Stimulated activated CD4-positive, alpha-beta T cell treated with anti-CD3 and anti-CD28 coated beads, Interleukin-1b, Interleukin-23, amount 100 ng/mL, for 24 hours (primary cell): ENCODE measurements around the gene NPAS3.

ENCODE experiments used
- DNase-seq, 4 experiments: peaks; one replicate each; pipeline ENCODE4 v3.0.0-alpha.2; 2020; ENCODE audit warnings: low read depth in 4 of 4, low spot score in 1 of 4

The NPAS3 gene

GRCh38 chr14:32940066-32940651 is 1.5 kb downstream of the NPAS3 start:
- DNase-seq = no peak

GRCh38 chr14:32940711-32941667 is 2.3 kb downstream of the NPAS3 start:
- no peak for DNase-seq

GRCh38 chr14:32941668-32942065 is 3.0 kb downstream of the NPAS3 start:
- DNase-seq = no peak

GRCh38 chr14:32947081-32947480 is 8.4 kb downstream of the NPAS3 start:
- no peak for DNase-seq

- no peak for DNase-seq
Measured at GRCh38 chr14:32947792-32948191, 9.1 kb downstream of the NPAS3 start.

DNA sequence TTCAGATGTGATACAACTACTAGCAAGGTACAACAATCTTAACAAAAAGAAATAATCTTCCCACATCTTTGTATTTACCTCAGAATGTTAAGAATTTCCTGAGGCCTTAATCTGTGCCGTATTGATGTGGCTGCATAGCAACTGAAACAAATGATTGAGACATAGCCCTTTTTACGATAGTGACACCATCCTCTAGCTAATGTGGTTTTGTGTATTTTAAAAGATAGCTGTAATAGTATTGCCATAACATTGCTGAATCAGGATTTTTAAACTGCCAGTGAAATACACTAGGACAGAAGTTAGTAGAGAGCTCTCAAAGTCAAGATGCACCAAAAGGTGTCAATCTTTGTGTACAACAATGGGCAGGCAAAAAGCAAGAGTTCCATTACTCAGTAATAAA is 11.9 kb downstream of the NPAS3 start:
- DNase-seq = no peak

DNA sequence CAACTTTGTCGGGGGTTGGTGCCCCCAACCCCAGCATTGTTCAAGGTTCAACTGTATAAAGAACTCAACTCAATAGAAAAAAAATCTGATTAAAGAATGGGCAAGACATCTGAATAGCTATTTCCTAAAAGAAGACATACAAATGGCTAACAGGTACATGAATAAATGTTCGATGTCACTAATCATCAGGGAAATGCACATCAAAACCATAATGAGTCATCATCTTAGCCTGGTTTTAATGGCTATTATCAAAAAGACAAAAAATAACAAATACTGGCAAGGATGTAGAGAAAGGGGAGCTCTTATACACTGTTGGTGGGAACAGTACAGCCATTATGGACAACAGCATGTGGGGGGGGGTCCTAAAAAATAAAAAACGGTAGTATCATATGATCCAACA is 28.7 kb downstream of the NPAS3 start:
- DNase-seq = no peak

DNA sequence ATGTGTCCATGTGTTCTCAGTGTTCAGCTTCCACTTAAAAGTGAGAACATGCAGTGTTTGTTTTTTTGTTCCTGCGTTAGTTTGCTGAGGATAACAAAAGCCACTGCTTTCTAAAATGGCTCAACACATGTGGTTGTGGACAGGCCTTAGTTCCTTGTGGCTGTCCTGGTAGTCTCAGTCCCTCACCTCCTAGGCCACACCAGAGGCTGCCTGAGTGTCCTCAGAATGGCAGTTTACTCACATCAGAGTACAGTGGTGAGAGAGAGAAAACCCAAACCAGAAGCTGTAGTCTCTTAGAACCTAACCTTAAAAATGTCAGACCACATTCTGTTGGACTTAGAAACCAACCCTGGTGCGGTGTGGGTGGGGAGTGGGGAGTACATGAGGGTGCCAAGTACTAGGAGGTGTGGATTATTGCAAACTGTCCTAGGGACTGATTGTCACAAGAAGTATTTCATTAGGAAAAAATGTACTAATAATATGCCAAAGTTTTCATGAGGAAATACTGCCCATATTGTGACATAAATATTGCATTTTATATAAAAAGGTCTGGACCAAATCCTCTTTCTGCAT is 30.4 kb downstream of the NPAS3 start:
- DNase-seq = no peak

GRCh38 chr14:32977913-32978312 is 39.2 kb downstream of the NPAS3 start:
- DNase-seq = no peak

DNA sequence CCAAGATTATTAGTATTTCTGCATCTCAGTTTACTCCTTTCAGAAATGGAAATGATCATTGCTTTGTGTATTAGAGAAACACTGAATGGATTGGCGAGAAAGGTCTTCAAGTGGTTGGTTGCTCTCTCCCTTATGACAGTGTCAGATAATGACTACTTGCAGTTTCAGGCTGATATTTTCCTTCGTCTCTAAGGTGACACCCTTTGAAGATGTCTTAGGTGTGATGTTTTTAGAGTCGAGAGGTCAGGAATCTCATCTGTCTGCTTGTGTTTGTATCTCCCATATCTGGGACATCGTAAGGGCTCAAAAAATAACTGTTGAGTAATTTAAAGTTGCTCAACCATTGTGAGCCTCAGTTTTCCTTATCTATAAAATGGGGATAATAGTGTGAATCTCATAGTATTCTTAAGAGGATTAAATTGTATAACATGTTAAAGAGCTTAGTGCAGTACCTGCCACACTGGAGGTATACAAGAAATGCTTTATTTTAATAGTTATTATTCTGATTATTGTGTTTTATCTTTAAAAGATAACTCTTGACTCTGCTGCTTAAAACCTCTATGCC is 40.1 kb downstream of the NPAS3 start:
- DNase-seq = no peak

DNA sequence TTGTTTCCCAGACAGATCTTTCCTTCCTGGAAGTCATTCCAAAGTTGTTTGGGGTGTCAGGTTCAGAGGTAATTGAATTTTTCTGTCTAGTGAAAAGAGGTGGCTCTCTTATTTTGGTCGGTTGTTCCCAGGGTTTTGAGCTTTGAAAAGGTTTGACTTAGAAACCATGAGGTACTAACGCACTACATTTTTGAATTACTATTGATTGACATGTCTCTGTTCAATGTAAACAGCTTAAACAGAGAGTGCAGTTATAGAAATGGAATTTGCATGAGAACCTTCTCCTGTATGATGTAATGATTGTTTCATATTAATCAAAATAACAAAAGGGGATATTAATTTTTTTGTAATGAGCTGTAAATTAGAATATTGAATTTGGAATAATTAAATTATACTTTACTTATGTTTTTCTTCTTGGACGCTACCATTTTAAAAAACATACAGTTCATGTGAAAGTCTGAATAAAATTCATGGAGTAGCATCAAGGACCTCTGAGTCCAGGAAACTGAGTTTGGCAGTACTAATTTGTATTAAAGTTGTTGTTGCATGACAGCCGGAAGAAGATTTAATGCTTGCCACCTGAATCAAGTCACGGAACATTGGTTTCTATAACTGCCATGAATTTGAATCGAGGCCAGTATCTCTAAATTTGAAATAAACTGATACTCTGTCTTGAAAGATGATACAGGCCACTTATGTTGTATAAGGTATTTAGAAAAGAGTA is 41.7 kb downstream of the NPAS3 start:
- no peak for DNase-seq

DNA sequence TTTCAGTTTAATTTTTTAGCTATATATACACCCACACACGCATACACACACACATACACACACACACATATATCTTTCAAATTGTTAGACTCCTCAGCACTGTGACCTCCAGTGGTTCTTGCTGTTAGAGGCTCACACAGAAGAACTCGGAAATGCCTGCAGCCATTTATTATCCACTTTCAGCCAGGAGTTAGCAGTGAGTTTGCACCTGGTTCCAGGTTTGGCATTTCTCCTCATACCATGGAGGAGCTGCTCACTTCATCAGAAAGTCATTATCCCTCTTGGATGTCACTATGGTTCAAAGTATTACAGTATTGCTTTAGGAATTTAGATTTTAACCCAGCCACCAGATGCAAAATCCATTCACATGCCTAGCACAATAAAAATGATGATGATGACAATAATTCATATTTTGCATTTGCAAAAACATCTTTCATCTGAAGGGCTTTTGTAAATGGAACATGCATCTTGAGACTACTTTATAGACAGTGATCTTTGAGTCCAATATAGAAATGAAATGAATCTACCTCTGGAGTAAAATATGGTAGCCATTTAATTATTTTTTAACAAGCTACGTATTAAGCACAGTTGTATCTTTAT is 42.3 kb downstream of the NPAS3 start:
- DNase-seq = no peak

GRCh38 chr14:32984241-32984930 is 45.7 kb downstream of the NPAS3 start:
- DNase-seq = no peak

DNA sequence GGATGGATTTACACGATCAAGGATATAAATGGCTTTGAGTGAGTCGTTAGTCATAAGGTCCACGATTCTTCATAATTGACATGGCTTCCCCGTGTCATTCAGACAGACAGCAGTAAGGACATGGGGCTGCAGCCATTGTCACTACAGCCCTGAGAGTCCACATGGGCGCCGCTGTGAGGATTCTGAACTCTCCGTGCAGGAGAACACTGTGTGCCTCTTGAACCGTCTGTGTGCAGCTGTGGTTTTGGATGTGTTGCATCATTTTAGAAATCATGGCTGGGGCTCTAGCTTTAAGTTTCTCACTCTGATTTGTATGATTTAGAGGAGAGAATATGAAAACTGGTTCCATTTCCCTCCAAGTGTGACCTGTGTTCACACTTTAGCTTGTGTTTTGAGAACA is 47.2 kb downstream of the NPAS3 start:
- no peak for DNase-seq

- no peak for DNase-seq
Measured at GRCh38 chr14:32986791-32987540, 48.3 kb downstream of the NPAS3 start.

- no peak for DNase-seq
Measured at GRCh38 chr14:32991691-32992090, 53.0 kb downstream of the NPAS3 start.

- no peak for DNase-seq
Measured at GRCh38 chr14:32993921-32994320, 55.2 kb downstream of the NPAS3 start.

- no peak for DNase-seq
Measured at GRCh38 chr14:32996343-32996742, 57.7 kb downstream of the NPAS3 start.

DNA sequence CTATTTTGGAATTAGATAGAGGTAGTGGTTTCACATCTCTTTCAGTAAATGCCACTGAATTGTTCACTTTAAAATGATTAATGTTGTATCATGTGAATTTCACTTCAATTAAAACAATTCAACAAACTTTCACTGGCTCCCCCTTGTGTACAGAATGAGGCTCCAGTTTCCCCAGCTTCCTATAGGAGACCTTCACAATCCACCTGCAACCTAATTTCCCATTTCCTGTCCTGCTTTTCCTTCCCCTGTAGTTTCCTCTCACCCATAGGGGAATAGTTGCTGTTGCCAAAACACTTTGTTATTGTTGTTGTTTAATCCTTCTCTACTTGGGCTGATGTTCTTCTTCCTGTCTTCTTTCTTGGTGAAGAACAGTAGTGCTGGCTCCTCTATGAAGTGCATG is 59.8 kb downstream of the NPAS3 start:
- DNase-seq = no peak

DNA sequence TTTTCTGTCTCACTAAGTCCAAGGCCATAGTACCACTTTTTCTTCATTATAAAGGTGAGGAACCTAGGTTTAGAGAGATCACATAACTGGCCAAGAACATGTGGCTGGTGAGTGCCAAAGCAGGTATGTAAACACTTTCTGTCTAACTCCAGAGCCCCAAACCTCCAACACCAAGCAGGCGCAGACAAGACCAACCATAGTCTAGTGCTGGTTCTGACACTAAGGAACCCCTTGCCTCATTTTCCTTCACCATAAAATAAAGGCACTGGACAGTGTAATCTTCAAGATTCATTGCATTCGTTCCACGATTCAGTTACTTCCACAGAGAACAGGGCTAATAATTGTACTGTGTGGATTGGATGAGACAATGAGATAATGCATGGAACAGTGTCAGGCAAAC is 71.0 kb downstream of the NPAS3 start:
- no peak for DNase-seq
